C4-2B (cell line): Measurements from ENCODE around the gene IZUMO1R.

Source experiments
- ZFX ChIP-seq: fragments of 450-650 bp; IDR thresholded peaks from 2 replicates; pipeline ENCODE4 v1.6.1; 2017
- TF ChIP-seq, protein P1 (sequence below): fragments of 450-650 bp; conservative IDR thresholded peaks from 2 replicates; pipeline ENCODE4 v1.5.1; 2017; ENCODE audit warnings: mild to moderate bottlenecking

- TF ChIP-seq, protein P1, sequence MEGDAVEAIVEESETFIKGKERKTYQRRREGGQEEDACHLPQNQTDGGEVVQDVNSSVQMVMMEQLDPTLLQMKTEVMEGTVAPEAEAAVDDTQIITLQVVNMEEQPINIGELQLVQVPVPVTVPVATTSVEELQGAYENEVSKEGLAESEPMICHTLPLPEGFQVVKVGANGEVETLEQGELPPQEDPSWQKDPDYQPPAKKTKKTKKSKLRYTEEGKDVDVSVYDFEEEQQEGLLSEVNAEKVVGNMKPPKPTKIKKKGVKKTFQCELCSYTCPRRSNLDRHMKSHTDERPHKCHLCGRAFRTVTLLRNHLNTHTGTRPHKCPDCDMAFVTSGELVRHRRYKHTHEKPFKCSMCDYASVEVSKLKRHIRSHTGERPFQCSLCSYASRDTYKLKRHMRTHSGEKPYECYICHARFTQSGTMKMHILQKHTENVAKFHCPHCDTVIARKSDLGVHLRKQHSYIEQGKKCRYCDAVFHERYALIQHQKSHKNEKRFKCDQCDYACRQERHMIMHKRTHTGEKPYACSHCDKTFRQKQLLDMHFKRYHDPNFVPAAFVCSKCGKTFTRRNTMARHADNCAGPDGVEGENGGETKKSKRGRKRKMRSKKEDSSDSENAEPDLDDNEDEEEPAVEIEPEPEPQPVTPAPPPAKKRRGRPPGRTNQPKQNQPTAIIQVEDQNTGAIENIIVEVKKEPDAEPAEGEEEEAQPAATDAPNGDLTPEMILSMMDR = no peak
- TF ChIP-seq ZFX = no peak
Observed at GRCh38 chr11:94283678-94284077, 20.7 kb upstream of the IZUMO1R start.
